Loucy (cell line): ENCODE measurements around the gene SEMA6D.
"Not testable (repeated sequence)": the region's sequence is repeated elsewhere in the genome, so short reads cannot be mapped to it uniquely, and the experiment has no call there.

Experiments
- H2AFZ ChIP-seq: fragments of 200-600 bp; sonication (generic); 2 replicates; pipeline ENCODE4 v1.6.0; 2016; ENCODE audit warnings: antibody characterized with exemption, mild to moderate bottlenecking, low read length, moderate library complexity
- H3F3A ChIP-seq: fragments of 200-600 bp; 2 replicates; pipeline ENCODE4 v1.6.0; 2016; ENCODE audit warnings: antibody characterized with exemption, low read depth, mild to moderate bottlenecking
- H3K27me3 ChIP-seq: fragments of 200-600 bp; sonication (generic); 2 replicates; pipeline ENCODE4 v1.6.1; 2014; ENCODE audit warnings: low read length, mild to moderate bottlenecking; ENCODE audit not compliant: insufficient read depth, poor library complexity, severe bottlenecking
- H3K36me3 ChIP-seq: fragments of 200-600 bp; sonication (generic); 2 replicates; pipeline ENCODE4 v1.6.1; 2016; ENCODE audit warnings: low read length; ENCODE audit not compliant: insufficient read depth
- H3K4me1 ChIP-seq: fragments of 200-600 bp; sonication (generic); 2 replicates; pipeline ENCODE4 v1.5.1; 2014; ENCODE audit warnings: low read length, mild to moderate bottlenecking; ENCODE audit not compliant: insufficient read depth, poor library complexity, severe bottlenecking
- H3K4me2 ChIP-seq: fragments of 200-600 bp; sonication (generic); 2 replicates; pipeline ENCODE4 v1.6.0; 2014; ENCODE audit warnings: antibody characterized with exemption, low read length, low read depth, mild to moderate bottlenecking; ENCODE audit not compliant: poor library complexity, severe bottlenecking
- H3K4me3 ChIP-seq: fragments of 200-600 bp; sonication (generic); 2 replicates; pipeline ENCODE4 v1.5.1; 2014; ENCODE audit warnings: low read length, mild to moderate bottlenecking, mixed read lengths; ENCODE audit not compliant: poor library complexity, severe bottlenecking
- H3K79me2 ChIP-seq: fragments of 200-600 bp; sonication (generic); 2 replicates; pipeline ENCODE4 v1.6.1; 2014; ENCODE audit warnings: low read length; ENCODE audit not compliant: insufficient read depth
- H3K9ac ChIP-seq: fragments of 200-600 bp; sonication (generic); 2 replicates; pipeline ENCODE4 v1.6.0; 2014; ENCODE audit warnings: mild to moderate bottlenecking, low read depth, low read length, moderate library complexity; ENCODE audit not compliant: poor library complexity, severe bottlenecking
- H3K9me2 ChIP-seq: fragments of 200-600 bp; sonication (generic); replicated peaks from 2 replicates; pipeline ENCODE4 v1.6.1; 2016; ENCODE audit warnings: low read depth, low read length, mixed read lengths
- H3K9me3 ChIP-seq: fragments of 200-600 bp; sonication (generic); 2 replicates; pipeline ENCODE4 v1.6.1; 2014; ENCODE audit warnings: mild to moderate bottlenecking, antibody characterized with exemption, low read length, low read depth; ENCODE audit not compliant: insufficient read depth
- H4K20me1 ChIP-seq: fragments of 200-600 bp; sonication (generic); 2 replicates; pipeline ENCODE4 v1.6.0; 2014; ENCODE audit warnings: antibody characterized with exemption, low read length, mild to moderate bottlenecking; ENCODE audit not compliant: insufficient read depth, poor library complexity, severe bottlenecking
- CTCF ChIP-seq: fragments of 200-600 bp; sonication (generic); conservative IDR thresholded peaks from 2 replicates; pipeline ENCODE4 v1.5.1; 2014; ENCODE audit warnings: mild to moderate bottlenecking, antibody characterized with exemption, low read length
- EZH2phosphoT487 ChIP-seq: fragments of 200-600 bp; IDR thresholded peaks from 2 replicates; pipeline ENCODE4 v1.6.1; 2018; ENCODE audit warnings: antibody characterized with exemption, mild to moderate bottlenecking, moderate library complexity, borderline replicate concordance

SEMA6D gene

GRCh38 chr15:47733085-47733484 is 15.8 kb downstream of the SEMA6D start:
- H3K4me2 ChIP-seq = no peak overlapping the region
- no peaks in the 10 kb centered on the region for H3F3A ChIP-seq
- H3K79me2 ChIP-seq = no peaks in the 10 kb centered on the region
- no peak overlapping the region for H2AFZ ChIP-seq
- H3K4me1 ChIP-seq = no peaks in the 10 kb centered on the region
- TF ChIP-seq CTCF = no peak
- no peak for TF ChIP-seq EZH2phosphoT487
- H3K27me3 ChIP-seq = no peaks in the 10 kb centered on the region
- H4K20me1 ChIP-seq = no peaks in the 10 kb centered on the region
- H3K9me3 ChIP-seq = no peaks in the 10 kb centered on the region
- no peaks in the 10 kb centered on the region for H3K9me2 ChIP-seq
- no peak overlapping the region for H3K9ac ChIP-seq
- H3K4me3 ChIP-seq = no peak overlapping the region
- H3K36me3 ChIP-seq = no peaks in the 10 kb centered on the region

- TF ChIP-seq EZH2phosphoT487 (no peak), CTCF (no peak)
- no peaks in the 10 kb centered on the region for H4K20me1 ChIP-seq
- no peaks in the 10 kb centered on the region for H3K4me1 ChIP-seq
- no peaks in the 10 kb centered on the region for H3K9me2 ChIP-seq
- H3K4me3 ChIP-seq = no peak overlapping the region
- H3K4me2 ChIP-seq = no peak overlapping the region
- no peaks in the 10 kb centered on the region for H3K79me2 ChIP-seq
- H3K9me3 ChIP-seq = no peaks in the 10 kb centered on the region
- H2AFZ ChIP-seq = no peak overlapping the region
- H3K36me3 ChIP-seq = no peaks in the 10 kb centered on the region
- H3K27me3 ChIP-seq = no peaks in the 10 kb centered on the region
- H3K9ac ChIP-seq = no peak overlapping the region
- no peaks in the 10 kb centered on the region for H3F3A ChIP-seq
Observed at GRCh38 chr15:47736143-47736786, 19.0 kb downstream of the SEMA6D start.

GRCh38 chr15:47737477-47737876 is 20.2 kb downstream of the SEMA6D start:
- Histone ChIP-seq H2AFZ (no peak overlapping the region), H3K9me3 (no peaks in the 10 kb centered on the region), H3K79me2 (no peaks in the 10 kb centered on the region), H3K4me3 (no peak overlapping the region), H3F3A (no peaks in the 10 kb centered on the region), H3K27me3 (no peaks in the 10 kb centered on the region), H3K4me2 (no peak overlapping the region), H3K9me2 (no peaks in the 10 kb centered on the region), H4K20me1 (no peaks in the 10 kb centered on the region), H3K36me3 (no peaks in the 10 kb centered on the region), H3K4me1 (no peaks in the 10 kb centered on the region), H3K9ac (no peak overlapping the region)
- no peak for TF ChIP-seq EZH2phosphoT487
- TF ChIP-seq CTCF = no peak

- not testable (repeated sequence) for H3K4me3 ChIP-seq, H4K20me1 ChIP-seq, H3K79me2 ChIP-seq, H3K9ac ChIP-seq, H3K9me2 ChIP-seq, H2AFZ ChIP-seq, H3K4me1 ChIP-seq, H3K27me3 ChIP-seq, H3K9me3 ChIP-seq, H3F3A ChIP-seq, H3K36me3 ChIP-seq, H3K4me2 ChIP-seq
Observed at GRCh38 chr15:47738144-47738825, 21.0 kb downstream of the SEMA6D start.
